SK-N-SH treated with all-trans-retinoic acid at 6 μM for 48 hours (cell line): ENCODE results near the gene ANXA10.

Source experiments
- ATAC-seq: fragments of 200-7000 bp; cut with Tn5 transposase; 3 replicates; pipeline ENCODE4 v1.9.1; 2020; ENCODE audit warnings: mild to moderate bottlenecking, moderate library complexity
- ARNTL ChIP-seq: fragments of 450-650 bp; formaldehyde crosslinking; IDR thresholded peaks from 2 replicates; pipeline ENCODE4 v1.5.0; 2020; ENCODE audit warnings: low read depth, mild to moderate bottlenecking, moderate library complexity, borderline replicate concordance
- CSDC2 ChIP-seq: fragments of 250-450 bp; sonication (Bioruptor Pico); IDR thresholded peaks from 2 replicates; pipeline ENCODE4 v1.5.0; 2020; ENCODE audit warnings: mild to moderate bottlenecking, moderate library complexity
- ESRRG ChIP-seq: fragments of 250-450 bp; sonication (Bioruptor Pico); IDR thresholded peaks from 2 replicates; pipeline ENCODE4 v1.6.1; 2021; ENCODE audit warnings: mild to moderate bottlenecking
- GLIS3 ChIP-seq: fragments of 250-450 bp; sonication (Bioruptor Pico); IDR thresholded peaks from 2 replicates; pipeline ENCODE4 v1.5.0; 2020; ENCODE audit warnings: mild to moderate bottlenecking, moderate library complexity
- ISL1 ChIP-seq: fragments of 250-450 bp; sonication (Bioruptor Pico); IDR thresholded peaks from 2 replicates; pipeline ENCODE4 v2.1.2; 2022; ENCODE audit warnings: mild to moderate bottlenecking, moderate library complexity
- OSR1 ChIP-seq: fragments of 250-450 bp; sonication (Bioruptor Pico); IDR thresholded peaks from 2 replicates; pipeline ENCODE4 v1.8.0; 2022; ENCODE audit warnings: moderate library complexity, mild to moderate bottlenecking, inconsistent platforms
- PATZ1 ChIP-seq: fragments of 250-450 bp; sonication (Bioruptor Pico); IDR thresholded peaks from 2 replicates; pipeline ENCODE4 v1.8.0; 2020; ENCODE audit warnings: mild to moderate bottlenecking, moderate library complexity, borderline replicate concordance
- PPARA ChIP-seq: fragments of 250-450 bp; sonication (Bioruptor Pico); IDR thresholded peaks from 2 replicates; pipeline ENCODE4 v1.5.0; 2020; ENCODE audit warnings: mild to moderate bottlenecking, borderline replicate concordance
- RARB ChIP-seq: fragments of 250-450 bp; sonication (Bioruptor Pico); IDR thresholded peaks from 2 replicates; pipeline ENCODE4 v1.8.0; 2021; ENCODE audit warnings: mild to moderate bottlenecking, moderate library complexity
- SNAI2 ChIP-seq: fragments of 250-450 bp; sonication (Bioruptor Pico); IDR thresholded peaks from 2 replicates; pipeline ENCODE4 v1.5.0; 2020; ENCODE audit warnings: mild to moderate bottlenecking, moderate library complexity
- TOX ChIP-seq: fragments of 250-450 bp; sonication (Bioruptor Pico); IDR thresholded peaks from 2 replicates; pipeline ENCODE4 v1.8.0; 2021; ENCODE audit warnings: mild to moderate bottlenecking, moderate library complexity, borderline replicate concordance
- TSHZ2 ChIP-seq: fragments of 250-450 bp; sonication (Bioruptor Pico); IDR thresholded peaks from 2 replicates; pipeline ENCODE4 v1.5.0; 2020; ENCODE audit warnings: mild to moderate bottlenecking, moderate library complexity
- ZC3H10 ChIP-seq: fragments of 250-450 bp; sonication (Bioruptor Pico); IDR thresholded peaks from 2 replicates; pipeline ENCODE4 v1.5.1; 2021; ENCODE audit warnings: mild to moderate bottlenecking, moderate library complexity
- ZFP3 ChIP-seq: fragments of 250-450 bp; sonication (Bioruptor Pico); IDR thresholded peaks from 2 replicates; pipeline ENCODE4 v1.5.0; 2020; ENCODE audit warnings: mild to moderate bottlenecking, moderate library complexity
- ZNF565 ChIP-seq: fragments of 450-650 bp; formaldehyde crosslinking; conservative IDR thresholded peaks from 2 replicates; pipeline ENCODE4 v1.5.0; 2020; ENCODE audit warnings: low read depth, mild to moderate bottlenecking, moderate library complexity
- ZNF70 ChIP-seq: fragments of 450-650 bp; formaldehyde crosslinking; IDR thresholded peaks from 2 replicates; pipeline ENCODE4 v1.5.0; 2020; ENCODE audit warnings: mild to moderate bottlenecking, moderate library complexity
- ZNF8 ChIP-seq: fragments of 450-650 bp; formaldehyde crosslinking; IDR thresholded peaks from 2 replicates; pipeline ENCODE4 v1.5.0; 2020; ENCODE audit warnings: mild to moderate bottlenecking, moderate library complexity
- TF ChIP-seq, protein P1 (sequence below): fragments of 250-450 bp; sonication (Bioruptor Pico); IDR thresholded peaks from 2 replicates; pipeline ENCODE4 v1.5.1; 2020; ENCODE audit warnings: low read depth, mild to moderate bottlenecking, moderate library complexity
- TF ChIP-seq, protein P2 (sequence below): fragments of 250-450 bp; sonication (Bioruptor Pico); IDR thresholded peaks from 2 replicates; pipeline ENCODE4 v1.5.1; 2021; ENCODE audit warnings: mild to moderate bottlenecking, moderate library complexity
- TF ChIP-seq, protein P3 (sequence below): fragments of 250-450 bp; sonication (Bioruptor Pico); IDR thresholded peaks from 2 replicates; pipeline ENCODE4 v1.8.0; 2021; ENCODE audit warnings: low read depth, mild to moderate bottlenecking, moderate library complexity, borderline replicate concordance

Gene ANXA10

DNA sequence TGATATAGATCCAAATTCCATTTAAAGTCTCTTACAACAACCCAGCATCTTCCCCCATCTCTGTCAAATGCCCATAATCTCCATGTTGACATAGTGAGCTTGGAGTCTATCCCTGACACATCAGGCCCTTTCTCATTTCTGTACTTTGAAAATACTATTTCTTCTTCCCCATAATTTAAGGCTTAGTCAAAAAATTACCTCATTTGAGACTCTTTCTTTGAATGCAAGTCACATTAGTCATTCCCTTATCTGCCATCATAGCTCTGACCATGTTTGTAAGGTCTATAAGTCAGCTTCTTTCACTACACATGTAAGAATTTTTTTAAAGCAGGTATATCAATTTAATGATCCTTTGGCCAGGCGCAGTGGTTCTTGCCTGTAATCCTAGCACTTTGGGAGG is 126.3 kb downstream of the ANXA10 start:
- TF ChIP-seq PPARA (CRISPR knock-in tag) (no peak), SNAI2 (CRISPR knock-in tag) (no peak), ISL1 (CRISPR knock-in tag) (no peak), ARNTL (CRISPR knock-in tag) (no peak), ZFP3 (no peak), PATZ1 (no peak), ZNF70 (CRISPR knock-in tag) (no peak), ESRRG (CRISPR knock-in tag) (no peak), GLIS3 (no peak), RARB (CRISPR knock-in tag) (no peak), ZNF565 (CRISPR knock-in tag) (no peak), ZC3H10 (CRISPR knock-in tag) (no peak), TOX (no peak), CSDC2 (CRISPR knock-in tag) (no peak), ZNF8 (CRISPR knock-in tag) (no peak)
- TF ChIP-seq, protein P1, sequence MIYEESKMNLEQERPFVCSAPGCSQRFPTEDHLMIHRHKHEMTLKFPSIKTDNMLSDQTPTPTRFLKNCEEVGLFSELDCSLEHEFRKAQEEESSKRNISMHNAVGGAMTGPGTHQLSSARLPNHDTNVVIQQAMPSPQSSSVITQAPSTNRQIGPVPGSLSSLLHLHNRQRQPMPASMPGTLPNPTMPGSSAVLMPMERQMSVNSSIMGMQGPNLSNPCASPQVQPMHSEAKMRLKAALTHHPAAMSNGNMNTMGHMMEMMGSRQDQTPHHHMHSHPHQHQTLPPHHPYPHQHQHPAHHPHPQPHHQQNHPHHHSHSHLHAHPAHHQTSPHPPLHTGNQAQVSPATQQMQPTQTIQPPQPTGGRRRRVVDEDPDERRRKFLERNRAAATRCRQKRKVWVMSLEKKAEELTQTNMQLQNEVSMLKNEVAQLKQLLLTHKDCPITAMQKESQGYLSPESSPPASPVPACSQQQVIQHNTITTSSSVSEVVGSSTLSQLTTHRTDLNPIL (CRISPR knock-in tag): no peak
- TF ChIP-seq, protein P2, sequence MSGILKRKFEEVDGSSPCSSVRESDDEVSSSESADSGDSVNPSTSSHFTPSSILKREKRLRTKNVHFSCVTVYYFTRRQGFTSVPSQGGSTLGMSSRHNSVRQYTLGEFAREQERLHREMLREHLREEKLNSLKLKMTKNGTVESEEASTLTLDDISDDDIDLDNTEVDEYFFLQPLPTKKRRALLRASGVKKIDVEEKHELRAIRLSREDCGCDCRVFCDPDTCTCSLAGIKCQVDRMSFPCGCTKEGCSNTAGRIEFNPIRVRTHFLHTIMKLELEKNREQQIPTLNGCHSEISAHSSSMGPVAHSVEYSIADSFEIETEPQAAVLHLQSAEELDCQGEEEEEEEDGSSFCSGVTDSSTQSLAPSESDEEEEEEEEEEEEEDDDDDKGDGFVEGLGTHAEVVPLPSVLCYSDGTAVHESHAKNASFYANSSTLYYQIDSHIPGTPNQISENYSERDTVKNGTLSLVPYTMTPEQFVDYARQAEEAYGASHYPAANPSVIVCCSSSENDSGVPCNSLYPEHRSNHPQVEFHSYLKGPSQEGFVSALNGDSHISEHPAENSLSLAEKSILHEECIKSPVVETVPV (CRISPR knock-in tag): no peak
- ATAC-seq: no peak; the same call in 2 of the 3 replicates

GRCh38 chr4:168220893-168221292 is 128.6 kb downstream of the ANXA10 start:
- TF ChIP-seq CSDC2 (CRISPR knock-in tag): no peak
- no peak for TF ChIP-seq PATZ1
- no peak for TF ChIP-seq OSR1
- TF ChIP-seq, protein P3, sequence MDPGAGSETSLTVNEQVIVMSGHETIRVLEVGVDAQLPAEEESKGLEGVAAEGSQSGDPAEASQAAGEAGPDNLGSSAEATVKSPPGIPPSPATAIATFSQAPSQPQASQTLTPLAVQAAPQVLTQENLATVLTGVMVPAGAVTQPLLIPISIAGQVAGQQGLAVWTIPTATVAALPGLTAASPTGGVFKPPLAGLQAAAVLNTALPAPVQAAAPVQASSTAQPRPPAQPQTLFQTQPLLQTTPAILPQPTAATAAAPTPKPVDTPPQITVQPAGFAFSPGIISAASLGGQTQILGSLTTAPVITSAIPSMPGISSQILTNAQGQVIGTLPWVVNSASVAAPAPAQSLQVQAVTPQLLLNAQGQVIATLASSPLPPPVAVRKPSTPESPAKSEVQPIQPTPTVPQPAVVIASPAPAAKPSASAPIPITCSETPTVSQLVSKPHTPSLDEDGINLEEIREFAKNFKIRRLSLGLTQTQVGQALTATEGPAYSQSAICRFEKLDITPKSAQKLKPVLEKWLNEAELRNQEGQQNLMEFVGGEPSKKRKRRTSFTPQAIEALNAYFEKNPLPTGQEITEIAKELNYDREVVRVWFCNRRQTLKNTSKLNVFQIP (CRISPR knock-in tag): no peak
- TF ChIP-seq ISL1 (CRISPR knock-in tag): no peak
- no peak for TF ChIP-seq TSHZ2 (CRISPR knock-in tag)
- TF ChIP-seq SNAI2 (CRISPR knock-in tag): no peak
- TF ChIP-seq ZC3H10 (CRISPR knock-in tag): no peak
- no peak for TF ChIP-seq ESRRG (CRISPR knock-in tag)
- TF ChIP-seq, all 23 proteins: peak for 0
- ATAC-seq: no peak; the same call in 2 of the 3 replicates

GRCh38 chr4:168221301-168221700 is 129.0 kb downstream of the ANXA10 start:
- ATAC-seq: peak; percentile 67
- no peak for TF ChIP-seq ZFP3
- TF ChIP-seq TSHZ2 (CRISPR knock-in tag): no peak
- TF ChIP-seq CSDC2 (CRISPR knock-in tag): no peak
- no peak for TF ChIP-seq OSR1
- no peak for TF ChIP-seq PATZ1
- TF ChIP-seq, protein P1 (CRISPR knock-in tag): no peak
- no peak for TF ChIP-seq RARB (CRISPR knock-in tag)
- TF ChIP-seq PPARA (CRISPR knock-in tag): no peak
